Measurements from ENCODE around the gene B3GLCT.

DNA sequence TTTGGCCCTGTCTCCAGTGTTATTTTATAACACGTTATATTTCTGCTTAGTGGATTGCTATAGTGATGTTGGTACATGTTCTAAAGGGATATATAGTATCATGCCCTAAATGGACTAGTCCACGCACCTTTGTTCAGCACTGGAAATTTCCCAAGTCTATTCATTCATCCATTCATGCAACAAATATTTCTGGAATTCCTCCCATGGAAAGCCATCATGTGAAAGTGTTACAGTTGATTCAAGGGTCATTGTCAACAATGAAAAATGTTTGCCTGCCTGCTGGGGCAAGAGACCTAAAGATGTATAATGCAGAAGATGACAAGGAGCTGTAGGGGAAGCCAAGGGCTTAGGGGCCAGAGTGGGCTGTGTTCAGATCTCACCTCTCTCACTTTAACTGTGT, 27.2 kb upstream of the B3GLCT start:
- TF ChIP-seq, protein P1, sequence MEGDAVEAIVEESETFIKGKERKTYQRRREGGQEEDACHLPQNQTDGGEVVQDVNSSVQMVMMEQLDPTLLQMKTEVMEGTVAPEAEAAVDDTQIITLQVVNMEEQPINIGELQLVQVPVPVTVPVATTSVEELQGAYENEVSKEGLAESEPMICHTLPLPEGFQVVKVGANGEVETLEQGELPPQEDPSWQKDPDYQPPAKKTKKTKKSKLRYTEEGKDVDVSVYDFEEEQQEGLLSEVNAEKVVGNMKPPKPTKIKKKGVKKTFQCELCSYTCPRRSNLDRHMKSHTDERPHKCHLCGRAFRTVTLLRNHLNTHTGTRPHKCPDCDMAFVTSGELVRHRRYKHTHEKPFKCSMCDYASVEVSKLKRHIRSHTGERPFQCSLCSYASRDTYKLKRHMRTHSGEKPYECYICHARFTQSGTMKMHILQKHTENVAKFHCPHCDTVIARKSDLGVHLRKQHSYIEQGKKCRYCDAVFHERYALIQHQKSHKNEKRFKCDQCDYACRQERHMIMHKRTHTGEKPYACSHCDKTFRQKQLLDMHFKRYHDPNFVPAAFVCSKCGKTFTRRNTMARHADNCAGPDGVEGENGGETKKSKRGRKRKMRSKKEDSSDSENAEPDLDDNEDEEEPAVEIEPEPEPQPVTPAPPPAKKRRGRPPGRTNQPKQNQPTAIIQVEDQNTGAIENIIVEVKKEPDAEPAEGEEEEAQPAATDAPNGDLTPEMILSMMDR (IDR thresholded peaks at IDR 0.05) = no peak
- no peak for TF ChIP-seq POLR2A (IDR thresholded peaks at IDR 0.05)
